H4 (cell line): Measurements from ENCODE around the gene MEGF11. TPM values are rescaled to one million over a fixed set of nuclear protein-coding genes. Genes with fewer than 3 reads are reported as not detected.
"Not testable (repeated sequence)": the region's sequence is repeated elsewhere in the genome, so short reads cannot be mapped to it uniquely, and the experiment has no call there.

ENCODE experiments used
- DNase-seq: peaks from one replicate; pipeline ENCODE4 v3.0.0-alpha.2; 2015; ENCODE audit warnings: low spot score
- total RNA-seq: library from RNA; depleted of rRNA; stranded (reverse); fragments of >200 nt; shearing (Covaris generic); gene quantifications from 2 replicates; pipeline ENCODE4 v1.2.3, GENCODE V29; 2014

Gene MEGF11
- total RNA-seq, 1 experiment from 2014 or later, result 0.02 TPM

GRCh38 chr15:65896236-65896635, 357.3 kb downstream of the MEGF11 start:
- no peak for DNase-seq

GRCh38 chr15:65893060-65893459, 360.5 kb downstream of the MEGF11 start:
- DNase-seq, result no peak

GRCh38 chr15:65888981-65889380, 364.6 kb downstream of the MEGF11 start:
- DNase-seq, result no peak

GRCh38 chr15:65887565-65887964, 366.0 kb downstream of the MEGF11 start:
- no peak for DNase-seq

- no peak for DNase-seq
Observed at GRCh38 chr15:65885668-65886218, 367.8 kb downstream of the MEGF11 start.

- no peak for DNase-seq
Observed at GRCh38 chr15:65884511-65884910, 369.0 kb downstream of the MEGF11 start.

- no peak for DNase-seq
Observed at GRCh38 chr15:65883571-65883970, 370.0 kb downstream of the MEGF11 start.

- no peak for DNase-seq
Observed at GRCh38 chr15:65881766-65882434, 371.6 kb downstream of the MEGF11 start.

GRCh38 chr15:65877749-65878148, 375.8 kb downstream of the MEGF11 start:
- DNase-seq, result no peak

GRCh38 chr15:65875458-65875857, 378.1 kb downstream of the MEGF11 start:
- DNase-seq, result no peak

- DNase-seq, result no peak
Observed at GRCh38 chr15:65873256-65873655, 380.3 kb downstream of the MEGF11 start.

GRCh38 chr15:65872596-65872995, 381.0 kb downstream of the MEGF11 start:
- DNase-seq, result not testable (repeated sequence)

GRCh38 chr15:65871886-65872285, 381.7 kb downstream of the MEGF11 start:
- not testable (repeated sequence) for DNase-seq

GRCh38 chr15:65870889-65871533, 382.5 kb downstream of the MEGF11 start:
- DNase-seq, result no peak

- DNase-seq, result peak; percentile 13
Observed at GRCh38 chr15:65869954-65870871, 383.3 kb downstream of the MEGF11 start.

GRCh38 chr15:65869126-65869953, 384.2 kb downstream of the MEGF11 start, which contains the start of gene RAB11A:
RAB11A (plus strand) TSS chr15:65869491; CDS start chr15:65869586, 95 bp downstream.
- DNase-seq, result peak; percentile 94

- DNase-seq, result no peak
Observed at GRCh38 chr15:65868546-65869125, 384.9 kb downstream of the MEGF11 start.

- DNase-seq, result not testable (repeated sequence)
Observed at GRCh38 chr15:65867933-65868332, 385.6 kb downstream of the MEGF11 start.

GRCh38 chr15:65867244-65867643, 386.3 kb downstream of the MEGF11 start:
- DNase-seq, result no peak

GRCh38 chr15:65863106-65863505, 390.4 kb downstream of the MEGF11 start:
- DNase-seq, result no peak

- DNase-seq, result peak; percentile 92
Observed at GRCh38 chr15:65862682-65863081, 390.9 kb downstream of the MEGF11 start.
